Vagina (tissue), 2 donors: ENCODE data around the gene LAMB3. TPM values are rescaled to one million over a fixed set of nuclear protein-coding genes. Genes with fewer than 3 reads are reported as not detected.
"Not testable (repeated sequence)": the region's sequence is repeated elsewhere in the genome, so short reads cannot be mapped to it uniquely, and the experiment has no call there.

Experiments used
- DNase-seq, 2 donors: peaks; one replicate each; pipeline ENCODE4 v3.0.0-alpha.2; 2017; ENCODE audit errors: extremely low spot score in 2 of 2
- H3K27ac ChIP-seq: fragments of 200-600 bp; sonication (generic); one replicate; pipeline ENCODE4 v1.5.1; 2019
- H3K27me3 ChIP-seq: fragments of 200-600 bp; sonication (generic); one replicate; pipeline ENCODE4 v1.5.1; 2019
- H3K36me3 ChIP-seq, 2 donors: fragments of 200-600 bp; sonication (generic); one replicate each; pipeline ENCODE4 v1.5.1; 2017 to 2019
- H3K4me1 ChIP-seq: fragments of 200-600 bp; sonication (generic); one replicate; pipeline ENCODE4 v1.5.1; 2019
- H3K4me3 ChIP-seq, 2 donors: fragments of 200-600 bp; sonication (generic); 1 replicate in 1 of 2; 2 replicates in 1 of 2; pipeline ENCODE4 v1.5.1; 2016 to 2019
- H3K9me3 ChIP-seq: fragments of 200-600 bp; sonication (generic); one replicate; pipeline ENCODE4 v1.5.1; 2019
- POLR2A ChIP-seq, 2 donors: fragments of 450-650 bp; IDR thresholded peaks; one replicate each; pipeline ENCODE4 v1.6.1; 2017; ENCODE audit warnings: antibody characterized with exemption in 2 of 2, mild to moderate bottlenecking in 2 of 2, moderate library complexity in 2 of 2
- POLR2AphosphoS5 ChIP-seq, 2 donors: sonication (generic); formaldehyde crosslinking; IDR thresholded peaks; one replicate each; pipeline ENCODE4 v1.9.0; 2017; ENCODE audit warnings: antibody characterized with exemption in 2 of 2, mild to moderate bottlenecking in 2 of 2, low read depth in 1 of 2; ENCODE audit not compliant: insufficient read depth in 1 of 2
- intact Hi-C: fragments of 100-400 bp; cut with DNase I; formaldehyde crosslinking; loops from one replicate; pipeline ENCODE4 v1.15.1; 2023
- total RNA-seq: library from RNA; depleted of rRNA; stranded (reverse); fragments of >200 nt; gene quantifications from one replicate; pipeline ENCODE4 v1.2.3, GENCODE V29; 2016
- TF ChIP-seq, protein P1 (sequence below), 3 experiments: fragments of 450-650 bp in 2 of 3; fragments of 200-600 bp in 1 of 3; sonication (generic) in 1 of 3; IDR thresholded peaks; one replicate each; pipeline ENCODE4 v1.5.1; 2017 to 2019; ENCODE audit warnings: antibody characterized with exemption in 3 of 3, mild to moderate bottlenecking in 2 of 3, moderate library complexity in 2 of 3

Gene LAMB3
- 68.8 TPM for total RNA-seq

DNA sequence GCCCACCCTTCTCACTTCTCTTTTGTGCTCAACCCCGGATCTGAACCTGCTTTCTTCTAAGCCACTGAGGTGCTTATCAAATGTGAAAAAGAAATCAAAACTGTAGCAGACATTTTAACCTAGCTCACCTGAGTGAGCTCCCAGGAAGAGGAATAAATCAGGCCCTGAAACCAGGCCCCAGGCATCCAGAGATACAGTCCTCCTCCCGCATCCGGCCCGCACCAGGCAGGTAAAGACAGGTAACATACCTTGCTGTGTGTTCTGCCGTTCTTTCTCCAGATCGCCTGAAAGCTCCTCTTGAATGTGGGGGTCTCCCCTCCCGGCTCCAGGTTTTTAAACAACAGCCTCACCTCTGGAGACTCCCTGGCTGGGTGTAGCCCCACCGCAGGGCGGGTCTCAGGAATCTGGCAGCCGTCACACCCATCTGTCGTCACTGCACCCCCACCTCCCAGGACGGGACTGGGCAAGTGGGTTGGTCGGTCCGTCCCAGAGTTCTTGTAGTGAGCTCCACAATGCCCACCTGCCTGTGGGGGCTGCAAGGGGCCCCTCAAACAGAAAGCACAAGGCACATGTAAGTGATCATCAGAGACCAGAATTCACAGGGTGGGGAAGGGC, at the start of gene LAMB3:
LAMB3 (minus strand) TSS at position 305 of the 615 bp plus-strand sequence. CDS start 1,481 bp downstream, outside the sequence.
- peak within 1 kb of the TSS in 1 of 2 donors; percentile 27 for H3K4me3 ChIP-seq
- H3K9me3 ChIP-seq, result no peaks in the 10 kb centered on the region
- intact Hi-C loops, result no loop called here
- H3K27ac ChIP-seq, result peak within 1 kb of the TSS; percentile 57
- H3K36me3 ChIP-seq, result no peaks in the 10 kb centered on the region
- peaks cover 55% of the 10 kb centered on the region for H3K4me1 ChIP-seq
- H3K27me3 ChIP-seq, result no peaks in the 10 kb centered on the region
- TF ChIP-seq POLR2AphosphoS5 (IDR thresholded peaks at IDR 0.05; ENCODE audit: insufficient read depth in 1 of 2, low read depth in 1 of 2), result peak in 1 of 2 donors; percentile 30
- TF ChIP-seq POLR2A (IDR thresholded peaks at IDR 0.05), result no peak
- no peak for DNase-seq

- H3K9me3 ChIP-seq, H3K4me3 ChIP-seq, H3K4me1 ChIP-seq, H3K27ac ChIP-seq, H3K27me3 ChIP-seq, DNase-seq, intact Hi-C loops, H3K36me3 ChIP-seq: not testable (repeated sequence)
Observed at GRCh38 chr1:209700686-209701085, 48.5 kb upstream of the LAMB3 start.

DNA sequence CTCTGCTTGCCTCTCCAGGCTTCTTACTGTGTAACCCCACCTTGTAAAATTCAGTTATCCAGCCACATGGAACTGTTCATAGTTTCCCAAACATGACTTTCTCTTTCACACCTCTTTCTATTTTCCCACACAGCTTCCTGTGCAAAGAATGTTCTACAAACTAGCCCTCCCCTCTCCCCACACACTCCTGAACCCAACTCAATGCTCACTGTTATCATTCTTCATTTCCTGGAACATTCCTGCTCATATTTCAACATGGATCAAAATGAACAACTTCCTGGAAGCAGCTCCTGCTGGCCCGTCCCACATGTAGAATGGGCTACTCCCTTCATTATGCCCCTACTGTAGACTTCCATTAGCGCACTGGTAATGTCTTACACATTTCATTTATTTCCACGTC, 44.9 kb upstream of the LAMB3 start:
- Histone ChIP-seq H3K4me1 (peaks cover 7% of the 10 kb centered on the region), H3K27me3 (no peaks in the 10 kb centered on the region), H3K27ac (no peak overlapping the region), H3K4me3 (no peak overlapping the region), H3K9me3 (no peaks in the 10 kb centered on the region), H3K36me3 (no peaks in the 10 kb centered on the region)
- intact Hi-C loops, result loop anchor here (10.0 kb wide), 1 partner anchor 48 kb away; no protein-coding TSS in a partner anchor
- TF ChIP-seq, protein P1, sequence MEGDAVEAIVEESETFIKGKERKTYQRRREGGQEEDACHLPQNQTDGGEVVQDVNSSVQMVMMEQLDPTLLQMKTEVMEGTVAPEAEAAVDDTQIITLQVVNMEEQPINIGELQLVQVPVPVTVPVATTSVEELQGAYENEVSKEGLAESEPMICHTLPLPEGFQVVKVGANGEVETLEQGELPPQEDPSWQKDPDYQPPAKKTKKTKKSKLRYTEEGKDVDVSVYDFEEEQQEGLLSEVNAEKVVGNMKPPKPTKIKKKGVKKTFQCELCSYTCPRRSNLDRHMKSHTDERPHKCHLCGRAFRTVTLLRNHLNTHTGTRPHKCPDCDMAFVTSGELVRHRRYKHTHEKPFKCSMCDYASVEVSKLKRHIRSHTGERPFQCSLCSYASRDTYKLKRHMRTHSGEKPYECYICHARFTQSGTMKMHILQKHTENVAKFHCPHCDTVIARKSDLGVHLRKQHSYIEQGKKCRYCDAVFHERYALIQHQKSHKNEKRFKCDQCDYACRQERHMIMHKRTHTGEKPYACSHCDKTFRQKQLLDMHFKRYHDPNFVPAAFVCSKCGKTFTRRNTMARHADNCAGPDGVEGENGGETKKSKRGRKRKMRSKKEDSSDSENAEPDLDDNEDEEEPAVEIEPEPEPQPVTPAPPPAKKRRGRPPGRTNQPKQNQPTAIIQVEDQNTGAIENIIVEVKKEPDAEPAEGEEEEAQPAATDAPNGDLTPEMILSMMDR (IDR thresholded peaks at IDR 0.05), result no peak
- no peak for TF ChIP-seq POLR2AphosphoS5 (IDR thresholded peaks at IDR 0.05; ENCODE audit: insufficient read depth in 1 of 2, low read depth in 1 of 2)
- TF ChIP-seq POLR2A (IDR thresholded peaks at IDR 0.05), result no peak
- DNase-seq, result no peak

DNA sequence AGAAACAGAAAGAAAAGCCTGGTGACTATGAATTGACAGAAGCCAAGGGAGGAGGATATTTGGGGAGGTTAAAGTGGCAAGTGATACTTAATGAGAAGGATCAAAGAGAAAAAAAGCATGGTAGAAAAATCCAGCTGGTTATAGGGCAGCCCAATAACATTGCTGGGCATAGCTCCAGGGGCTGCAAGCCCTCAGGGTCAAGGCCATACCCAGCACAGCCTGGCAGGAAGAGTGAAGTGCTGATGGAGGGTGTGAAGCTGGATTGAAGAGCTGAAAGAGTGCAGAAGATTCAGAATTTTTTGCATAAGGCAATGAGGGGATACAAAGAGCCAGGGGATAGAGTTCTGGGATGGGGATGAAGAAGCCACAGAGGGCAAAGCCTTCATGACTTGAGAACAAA, 44.4 kb upstream of the LAMB3 start:
- no peak for DNase-seq
- no peak overlapping the region for H3K4me3 ChIP-seq
- intact Hi-C loops, result loop anchor here (10.0 kb wide), 1 partner anchor 48 kb away; no protein-coding TSS in a partner anchor
- TF ChIP-seq POLR2AphosphoS5 (IDR thresholded peaks at IDR 0.05; ENCODE audit: insufficient read depth in 1 of 2, low read depth in 1 of 2) (no peak), POLR2A (IDR thresholded peaks at IDR 0.05) (no peak)
- TF ChIP-seq, protein P1 (IDR thresholded peaks at IDR 0.05), result no peak
- no peak overlapping the region for H3K27ac ChIP-seq
- no peaks in the 10 kb centered on the region for H3K9me3 ChIP-seq
- no peaks in the 10 kb centered on the region for H3K36me3 ChIP-seq
- H3K27me3 ChIP-seq, result no peaks in the 10 kb centered on the region
- peaks cover 7% of the 10 kb centered on the region for H3K4me1 ChIP-seq

- Histone ChIP-seq H3K27me3 (no peaks in the 10 kb centered on the region), H3K9me3 (no peaks in the 10 kb centered on the region), H3K36me3 (no peaks in the 10 kb centered on the region), H3K4me3 (no peak overlapping the region), H3K27ac (no peak overlapping the region), H3K4me1 (peaks cover 7% of the 10 kb centered on the region)
- no peak for DNase-seq
- TF ChIP-seq, protein P1 (IDR thresholded peaks at IDR 0.05), result peak; percentile 66 to 93 (median 71)
- TF ChIP-seq POLR2A (IDR thresholded peaks at IDR 0.05) (no peak), POLR2AphosphoS5 (IDR thresholded peaks at IDR 0.05; ENCODE audit: insufficient read depth in 1 of 2, low read depth in 1 of 2) (peak in 1 of 2 donors; percentile 64)
- intact Hi-C loops, result loop anchor here (5.0 to 10.0 kb wide), 2 partner anchors 52 to 116 kb away; no protein-coding TSS in a partner anchor
Observed at GRCh38 chr1:209692745-209693504, 40.7 kb upstream of the LAMB3 start.
